HepG2 (cell line): ENCODE data around the gene DIS3L2. TPM values are rescaled to one million over a fixed set of nuclear protein-coding genes. Genes with fewer than 3 reads are reported as not detected.

Experiments used
- CENPBD1 ChIP-seq: sonication (generic); formaldehyde crosslinking; IDR thresholded peaks from 2 replicates; pipeline ENCODE4 v1.8.0; 2022; ENCODE audit warnings: missing genetic modification reagents, low read depth, mild to moderate bottlenecking, borderline replicate concordance
- POLR2AphosphoS5 ChIP-seq: IDR thresholded peaks from 2 replicates; pipeline ENCODE4 v1.6.1; 2012; ENCODE audit warnings: low read depth, low read length
- SNAPC4 ChIP-seq: sonication (generic); formaldehyde crosslinking; IDR thresholded peaks from 2 replicates; pipeline ENCODE4 v1.4.0; 2020; ENCODE audit warnings: mild to moderate bottlenecking, missing genetic modification reagents
- STAT6 ChIP-seq: sonication (generic); formaldehyde crosslinking; IDR thresholded peaks from 2 replicates; pipeline ENCODE4 v1.4.0; 2020; ENCODE audit warnings: missing genetic modification reagents, mild to moderate bottlenecking, borderline replicate concordance
- polyA plus RNA-seq, 8 experiments: library from polyadenylated mRNA; depleted of rRNA in 3 of 8; stranded (reverse) in 7 of 8; unstranded in 1 of 8; fragments of >200 nt; fragmentation: Illumina TruSeq in 4 of 8; extraction: Trizol in 4 of 8; gene quantifications; 2 replicates each; pipeline versions ENCODE4 v1.2.1 to v1.2.3, GENCODE V29; 2011 to 2016; ENCODE audit warnings: low read depth in 4 of 8, missing spikeins in 1 of 8, mixed read lengths in 1 of 8; ENCODE audit not compliant: insufficient read depth in 1 of 8
- total RNA-seq, 5 experiments: library from RNA; depleted of rRNA; stranded (reverse); fragments of >200 nt; fragmentation: Illumina TruSeq; extraction: Trizol; gene quantifications; 2 replicates each; pipeline ENCODE4 v1.2.3, GENCODE V29; 2016; ENCODE audit warnings: low read depth in 1 of 5

The DIS3L2 gene
- total and polyA plus RNA-seq, 2 of the 13 experiments (the other 11 are each of a cell fraction or from before 2014, with no cell fraction given): 7.0 to 23.9 TPM

GRCh38 chr2:232116852-232117251 is 155.3 kb downstream of the DIS3L2 start (continued):
- TF ChIP-seq CENPBD1 (CRISPR knock-in tag): no peak
- TF ChIP-seq SNAPC4: no peak
- TF ChIP-seq POLR2AphosphoS5: no peak
- TF ChIP-seq STAT6 (CRISPR knock-in tag): no peak
